HG02884 (cell line): ENCODE results near the gene TMEM130.

Experiments
- ATAC-seq: cut with Tn5 transposase; IDR thresholded peaks from one replicate; pipeline ENCODE4 v1.9.1; 2021; ENCODE audit warnings: mild to moderate bottlenecking, moderate library complexity; ENCODE audit not compliant: unreplicated experiment

The TMEM130 gene

DNA sequence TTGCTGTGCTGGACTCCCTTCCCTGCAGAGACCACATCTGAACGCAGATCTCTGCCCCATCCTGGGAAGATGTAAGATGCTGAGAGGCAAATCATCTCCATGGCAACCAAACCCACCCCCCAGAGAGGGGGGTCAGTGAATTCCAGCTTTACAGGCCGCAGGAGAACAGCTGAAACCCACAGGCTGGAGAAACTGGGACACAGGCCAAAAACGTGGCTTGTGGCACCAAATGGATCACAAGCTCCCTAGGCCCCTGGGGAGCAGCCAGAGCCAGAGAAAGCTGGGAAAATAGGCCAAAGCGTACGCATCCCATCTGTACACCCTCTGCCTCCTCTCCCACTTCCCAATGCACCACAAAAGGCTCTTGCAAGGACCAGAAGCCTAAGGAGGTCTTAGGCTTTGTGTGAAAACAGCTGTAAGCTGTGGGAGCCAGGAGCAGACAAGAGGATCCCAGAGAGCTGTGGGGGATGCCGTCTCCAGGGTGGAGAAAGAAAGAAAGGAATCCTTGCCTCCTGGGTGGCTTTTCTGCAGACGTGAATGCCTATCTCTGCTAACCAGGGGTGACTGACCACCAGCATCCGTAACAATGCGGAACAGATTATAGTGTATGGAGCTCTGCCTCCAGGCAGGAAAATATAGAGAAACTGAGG lies 59.5 kb downstream of the TMEM130 start:
- ATAC-seq = no peak

GRCh38 chr7:98808751-98809460 lies 60.9 kb downstream of the TMEM130 start:
- ATAC-seq = no peak

GRCh38 chr7:98807068-98808048 lies 62.5 kb downstream of the TMEM130 start:
- ATAC-seq = no peak

GRCh38 chr7:98805956-98806838 lies 63.6 kb downstream of the TMEM130 start:
- ATAC-seq = no peak

DNA sequence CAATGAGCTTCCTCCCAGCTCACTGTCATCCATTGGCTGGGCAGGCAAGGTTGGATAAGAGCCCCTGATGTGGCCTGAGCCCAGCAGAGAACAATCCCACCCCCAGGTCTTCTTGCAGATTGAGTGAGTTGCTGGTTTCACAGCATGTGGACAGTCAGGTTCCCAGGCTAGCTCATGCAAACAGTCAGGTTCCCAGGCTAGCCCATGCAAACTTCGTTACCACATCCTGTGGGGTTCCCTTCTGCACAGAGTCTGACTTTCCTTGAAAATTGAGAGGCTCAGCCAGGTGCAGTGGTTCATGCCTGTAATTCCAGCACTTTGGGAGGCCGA lies 67.1 kb downstream of the TMEM130 start:
- ATAC-seq = peak; percentile 33

DNA sequence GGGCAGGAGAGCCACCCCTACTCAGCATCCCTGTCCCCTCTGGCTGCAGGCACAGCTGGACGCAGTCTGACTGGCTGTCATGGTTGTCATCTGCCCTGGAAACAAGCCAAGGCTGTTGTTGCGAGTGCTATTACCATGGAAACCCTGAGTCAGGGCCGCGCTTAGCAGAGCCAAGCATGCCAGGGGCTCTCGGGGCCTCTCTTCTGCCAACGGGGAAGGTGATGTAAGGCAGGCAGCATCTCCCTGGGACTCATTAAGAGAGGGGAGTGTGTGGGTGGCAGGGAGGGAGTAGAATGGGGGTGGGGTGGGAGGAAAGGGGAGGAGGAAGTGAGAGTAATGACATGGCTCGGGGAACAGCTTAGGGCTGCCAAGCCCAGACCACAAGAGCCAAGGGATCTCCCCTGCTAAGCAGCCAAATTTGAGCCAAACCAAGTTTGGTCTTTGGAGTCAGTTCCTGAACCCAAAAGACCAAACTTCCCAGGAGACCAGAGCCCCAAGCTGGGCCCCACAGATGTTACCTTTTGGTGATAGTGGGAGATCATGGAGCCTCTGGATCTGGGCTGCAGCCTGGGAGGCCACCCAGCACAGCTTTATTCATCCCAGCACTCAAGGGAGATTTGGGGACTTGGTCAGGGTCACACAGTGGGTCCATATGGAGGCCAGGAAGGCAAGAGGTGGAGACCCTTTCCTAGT lies 67.6 kb downstream of the TMEM130 start:
- ATAC-seq = peak; percentile 86

DNA sequence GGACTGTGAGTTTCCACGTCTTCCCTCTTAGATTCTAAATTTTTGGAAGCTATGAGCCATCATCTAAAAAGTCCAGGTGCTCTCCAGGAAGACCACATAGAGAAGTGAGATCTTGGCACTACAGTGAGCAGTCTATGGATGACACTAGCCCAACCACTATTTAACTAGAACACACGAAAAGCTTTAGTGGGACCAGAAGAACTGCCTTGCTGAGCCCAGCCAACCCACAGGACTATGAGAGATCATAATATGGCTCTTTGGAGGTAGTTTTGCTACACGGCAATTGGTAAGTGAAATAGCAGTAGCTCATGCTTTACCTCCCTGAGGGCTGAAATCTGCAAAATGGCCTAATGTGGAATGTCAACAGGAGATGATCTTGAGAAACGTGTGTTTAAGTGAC lies 68.8 kb downstream of the TMEM130 start:
- ATAC-seq = no peak

DNA sequence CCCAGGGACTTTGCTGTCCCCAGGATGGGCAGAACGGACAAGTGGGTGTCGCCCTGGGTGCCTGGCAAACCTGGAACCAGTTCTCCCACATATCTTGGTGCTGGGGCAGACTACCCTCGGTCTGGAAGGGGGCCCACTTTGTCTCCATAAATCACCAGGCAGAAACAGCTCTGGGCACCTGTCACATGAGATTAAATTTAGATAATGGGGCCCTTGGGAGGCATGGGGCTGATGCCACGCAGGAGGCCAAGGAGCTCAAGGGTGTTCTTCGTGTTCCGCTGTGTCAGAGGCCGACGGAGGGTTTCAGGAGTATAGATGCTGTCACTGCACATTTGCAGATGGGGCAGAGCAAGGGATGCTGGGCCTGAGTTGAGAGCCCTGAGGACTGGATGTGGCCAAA lies 72.7 kb downstream of the TMEM130 start:
- no peak for ATAC-seq
